Parietal lobe (tissue), 2 donors: ENCODE results near the gene GH2. TPM values are rescaled to one million over a fixed set of nuclear protein-coding genes. Genes with fewer than 3 reads are reported as not detected.

Experiments
- small RNA-seq: library from RNA; depleted of rRNA; stranded (forward); fragments of <200 nt; gene quantifications from one replicate; pipeline ENCODE3, GENCODE V24; 2014; ENCODE audit warnings: low replicate concordance
- total RNA-seq: library from RNA; depleted of rRNA; stranded (reverse); fragments of >200 nt; gene quantifications from one replicate; pipeline ENCODE4 v1.2.3, GENCODE V29; 2014

GH2 gene
- not detected for total RNA-seq

GRCh38 chr17:63881935-63882601, at the start of gene GH2:
Gene GH2 (minus strand): TSS chr17:63881944. CDS start chr17:63881801, 143 bp downstream.

GRCh38 chr17:63918789-63919305, 37.1 kb upstream of the GH2 start, which contains the start of gene GH1:
Gene GH1 (minus strand): TSS chr17:63918839. CDS start chr17:63918776, 63 bp downstream.

GRCh38 chr17:63911041-63911635, 29.4 kb upstream of the GH2 start, which contains the start of gene CSHL1:
Gene CSHL1 (minus strand): TSS chr17:63911258. CDS start chr17:63911196, 62 bp downstream.

GRCh38 chr17:63896524-63897354, 15.0 kb upstream of the GH2 start, which contains the start of gene CSH1:
Gene CSH1 (minus strand): TSS chr17:63896574. CDS start chr17:63896511, 63 bp downstream.

GRCh38 chr17:63873577-63873976, 8.2 kb downstream of the GH2 start, which contains the start of gene CSH2:
Gene CSH2 (minus strand): TSS chr17:63873677. CDS start chr17:63873614, 63 bp downstream.

GRCh38 chr17:63842540-63843386, 39.0 kb downstream of the GH2 start, which contains the start of gene SMARCD2:
Gene SMARCD2 (minus strand): TSS chr17:63842685. CDS start chr17:63842674, 11 bp downstream.

Small RNAs within 50 kb of the gene (small RNA-seq; reads per million reads assigned to genes)
- gene AC040958.1 (not detected), gene AC127029.1 (not detected), gene GH1 (not detected)

Other genes starting within 250 kb of the GH2 start
- 31.6 TPM for gene LIMD2, start 181.8 kb downstream of the GH2 start, total RNA-seq
- 64.8 TPM for gene STRADA, start 140.1 kb downstream of the GH2 start, total RNA-seq
- 47.0 TPM for gene CCDC47, start 108.3 kb downstream of the GH2 start, total RNA-seq
- 155 TPM for gene DDX42, start 107.8 kb downstream of the GH2 start, total RNA-seq
- gene PSMC5, start 54.5 kb downstream of the GH2 start, total RNA-seq, result 35.4 TPM
- 46.0 TPM for gene FTSJ3, start 54.3 kb downstream of the GH2 start, total RNA-seq
- gene SMARCD2, start 39.3 kb downstream of the GH2 start, total RNA-seq, result 16.6 TPM
- gene CSH2, start 8.3 kb downstream of the GH2 start, total RNA-seq, result not detected
- gene CSH1, start 14.6 kb upstream of the GH2 start, total RNA-seq, result not detected
- gene CSHL1, start 29.3 kb upstream of the GH2 start, total RNA-seq, result not detected
- gene GH1, start 36.9 kb upstream of the GH2 start, total RNA-seq, result not detected
- gene CD79B, start 50.4 kb upstream of the GH2 start, total RNA-seq, result 0.63 TPM
- not detected for gene SCN4A, start 91.0 kb upstream of the GH2 start, total RNA-seq
- 1.9 TPM for gene PRR29, start 116.4 kb upstream of the GH2 start, total RNA-seq
- 6.6 TPM for gene ICAM2, start 138.7 kb upstream of the GH2 start, total RNA-seq
- gene ERN1, start 248.2 kb upstream of the GH2 start, total RNA-seq, result 10.0 TPM